ENCODE data around the gene ZNF827.

The ZNF827 gene

DNA sequence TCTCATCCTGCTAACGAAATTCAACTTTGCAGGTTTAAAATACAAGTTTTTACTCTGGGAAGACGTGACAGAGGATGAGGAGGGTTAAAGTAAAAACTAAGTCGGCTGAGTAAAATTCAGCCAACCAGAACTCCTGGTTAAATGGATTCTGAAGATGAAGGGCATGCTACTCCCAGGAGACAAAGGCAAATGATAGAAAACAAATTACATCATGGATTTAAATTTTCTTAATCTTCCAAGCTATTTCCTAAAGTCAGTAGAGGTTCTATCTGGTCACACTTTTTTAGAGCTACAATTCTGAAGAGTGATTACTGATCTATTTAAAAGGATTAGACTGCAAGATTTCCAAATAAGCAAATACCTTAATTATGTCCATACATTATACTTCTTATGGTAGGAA lies 47.9 kb downstream of the ZNF827 start:
- no peak for DNase-seq (ENCODE audit: low read depth, low spot score)
- POLR2A ChIA-PET = no interaction called here
- TF ChIP-seq, protein P1, sequence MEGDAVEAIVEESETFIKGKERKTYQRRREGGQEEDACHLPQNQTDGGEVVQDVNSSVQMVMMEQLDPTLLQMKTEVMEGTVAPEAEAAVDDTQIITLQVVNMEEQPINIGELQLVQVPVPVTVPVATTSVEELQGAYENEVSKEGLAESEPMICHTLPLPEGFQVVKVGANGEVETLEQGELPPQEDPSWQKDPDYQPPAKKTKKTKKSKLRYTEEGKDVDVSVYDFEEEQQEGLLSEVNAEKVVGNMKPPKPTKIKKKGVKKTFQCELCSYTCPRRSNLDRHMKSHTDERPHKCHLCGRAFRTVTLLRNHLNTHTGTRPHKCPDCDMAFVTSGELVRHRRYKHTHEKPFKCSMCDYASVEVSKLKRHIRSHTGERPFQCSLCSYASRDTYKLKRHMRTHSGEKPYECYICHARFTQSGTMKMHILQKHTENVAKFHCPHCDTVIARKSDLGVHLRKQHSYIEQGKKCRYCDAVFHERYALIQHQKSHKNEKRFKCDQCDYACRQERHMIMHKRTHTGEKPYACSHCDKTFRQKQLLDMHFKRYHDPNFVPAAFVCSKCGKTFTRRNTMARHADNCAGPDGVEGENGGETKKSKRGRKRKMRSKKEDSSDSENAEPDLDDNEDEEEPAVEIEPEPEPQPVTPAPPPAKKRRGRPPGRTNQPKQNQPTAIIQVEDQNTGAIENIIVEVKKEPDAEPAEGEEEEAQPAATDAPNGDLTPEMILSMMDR (IDR thresholded peaks at IDR 0.05; ENCODE audit: insufficient read depth, low read length, missing control alignments) = no peak
- CTCF ChIA-PET = interaction anchor here (1.3 to 1.8 kb wide), 2 partner anchors 9 to 274 kb away, joined by 4 to 10 read pairs; no protein-coding TSS in a partner anchor
- no peak overlapping the region for H3K4me3 ChIP-seq (ENCODE audit: low read depth, low read length)

DNA sequence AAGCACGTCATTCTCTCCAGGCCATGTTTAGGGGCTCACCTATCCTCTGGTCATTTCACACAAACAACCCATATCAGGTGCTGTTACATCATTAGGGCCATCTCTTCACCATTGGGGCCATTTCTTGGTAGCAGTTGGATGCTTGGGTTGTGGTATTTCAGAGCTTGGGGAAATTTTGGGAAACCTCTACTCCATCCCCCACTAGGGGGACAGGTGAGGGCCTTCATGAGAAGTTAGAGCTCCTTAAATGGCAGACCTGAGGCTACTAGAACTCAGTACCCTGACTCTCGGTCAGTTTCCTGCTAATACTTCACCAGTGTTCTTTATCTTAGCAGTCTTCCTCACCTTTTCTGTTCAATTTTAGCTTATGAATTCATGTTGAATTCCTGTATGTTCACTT lies 50.2 kb downstream of the ZNF827 start:
- CTCF ChIA-PET = interaction anchor here (0.8 to 3.9 kb wide), 12 partner anchors 8 to 272 kb away, joined by 3 to 17 read pairs (median 5); no protein-coding TSS in a partner anchor
- TF ChIP-seq, protein P1 (IDR thresholded peaks at IDR 0.05; ENCODE audit: insufficient read depth, low read length, missing control alignments) = no peak
- POLR2A ChIA-PET = interaction anchor here (0.7 to 1.3 kb wide), 2 partner anchors 36 to 155 kb away, joined by 3 to 5 read pairs; no protein-coding TSS in a partner anchor
- no peak overlapping the region for H3K4me3 ChIP-seq (ENCODE audit: low read depth, low read length)
- DNase-seq (ENCODE audit: low read depth, low spot score) = no peak

GRCh38 chr4:145887241-145887991 lies 51.2 kb downstream of the ZNF827 start:
- ChIA-PET POLR2A (interaction anchor here (1.3 kb wide), 1 partner anchor 154 kb away, joined by 5 read pairs; no protein-coding TSS in a partner anchor), CTCF (interaction anchor here (0.6 to 3.9 kb wide), 17 partner anchors 8 to 669 kb away, joined by 3 to 17 read pairs (median 4); partner anchors contain the start of gene ZNF827)
- TF ChIP-seq, protein P1 (IDR thresholded peaks at IDR 0.05; ENCODE audit: insufficient read depth, low read length, missing control alignments) = no peak
- peak; percentile 28 for DNase-seq (ENCODE audit: low read depth, low spot score)
- H3K4me3 ChIP-seq (ENCODE audit: low read depth, low read length) = no peak overlapping the region

- POLR2A ChIA-PET = no interaction called here
These were observed 51.8 kb downstream of the ZNF827 start for GRCh38 chr4:145886871-145887240.

GRCh38 chr4:145885666-145886065 lies 53.0 kb downstream of the ZNF827 start:
- CTCF ChIA-PET = interaction anchor here (1.1 to 3.9 kb wide), 2 partner anchors 13 to 16 kb away, joined by 3 to 17 read pairs; no protein-coding TSS in a partner anchor
- POLR2A ChIA-PET = no interaction called here
- DNase-seq (ENCODE audit: low read depth, low spot score) = no peak
- H3K4me3 ChIP-seq (ENCODE audit: low read depth, low read length) = no peak overlapping the region
- TF ChIP-seq, protein P1 (IDR thresholded peaks at IDR 0.05; ENCODE audit: insufficient read depth, low read length, missing control alignments) = no peak

More at GRCh38 chr4:145886871-145887240, 51.8 kb downstream of the ZNF827 start:
- no peak for DNase-seq (ENCODE audit: low read depth, low spot score)
- CTCF ChIA-PET = interaction anchor here (0.7 to 3.9 kb wide), 8 partner anchors 9 to 271 kb away, joined by 3 to 17 read pairs (median 4); partner anchors contain the start of gene ZNF827
- no peak overlapping the region for H3K4me3 ChIP-seq (ENCODE audit: low read depth, low read length)
- TF ChIP-seq, protein P1 (IDR thresholded peaks at IDR 0.05; ENCODE audit: insufficient read depth, low read length, missing control alignments) = no peak

DNA sequence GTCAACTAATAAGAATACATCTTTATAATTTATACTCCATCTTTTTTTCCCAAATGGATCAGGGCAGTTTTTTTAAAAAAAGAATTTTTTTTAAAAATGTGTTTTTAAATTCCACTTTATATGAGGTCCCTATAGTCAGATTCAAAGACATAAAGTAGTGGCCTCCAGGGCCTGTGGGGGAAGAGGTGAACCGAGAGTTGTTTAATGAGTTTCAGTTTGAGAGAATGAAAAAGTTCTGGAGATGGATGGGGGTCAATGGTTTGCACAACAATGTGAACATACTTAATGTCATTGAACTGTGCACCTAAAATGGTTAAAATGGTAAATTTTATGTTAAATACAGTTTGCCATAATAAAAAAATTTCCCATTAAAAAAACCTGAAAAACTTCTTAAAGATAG lies 53.8 kb downstream of the ZNF827 start:
- TF ChIP-seq, protein P1 (IDR thresholded peaks at IDR 0.05; ENCODE audit: insufficient read depth, low read length, missing control alignments) = no peak
- no peak for DNase-seq (ENCODE audit: low read depth, low spot score)
- POLR2A ChIA-PET = no interaction called here
- no peak overlapping the region for H3K4me3 ChIP-seq (ENCODE audit: low read depth, low read length)
- CTCF ChIA-PET = interaction anchor here (0.6 to 1.1 kb wide), 2 partner anchors 15 to 1736 kb away, joined by 3 read pairs; no protein-coding TSS in a partner anchor

All from AG04449 (cell line).